KMS-11 (cell line): Measurements from ENCODE around the gene AATF.

Experiments used
- H2AFZ ChIP-seq: fragments of 200-600 bp; sonication (generic); 2 replicates; pipeline ENCODE4 v1.6.1; 2016; ENCODE audit warnings: antibody characterized with exemption, mixed run types, low read depth
- H3K27ac ChIP-seq: fragments of 200-600 bp; sonication (generic); 2 replicates; pipeline ENCODE4 v1.6.1; 2016; ENCODE audit warnings: mild to moderate bottlenecking, mixed run types
- H3K27me3 ChIP-seq: fragments of 200-600 bp; sonication (generic); 2 replicates; pipeline ENCODE4 v1.6.1; 2017; ENCODE audit warnings: mild to moderate bottlenecking, low read depth, mixed run types, moderate library complexity; ENCODE audit not compliant: insufficient read depth
- H3K36me3 ChIP-seq: fragments of 200-600 bp; sonication (generic); 2 replicates; pipeline ENCODE4 v1.6.1; 2017; ENCODE audit warnings: mild to moderate bottlenecking, mixed run types; ENCODE audit not compliant: insufficient read depth
- H3K4me1 ChIP-seq: fragments of 200-600 bp; sonication (generic); 2 replicates; pipeline ENCODE4 v1.6.1; 2016; ENCODE audit warnings: mild to moderate bottlenecking, low read depth, mixed run types; ENCODE audit not compliant: poor library complexity, severe bottlenecking
- H3K4me2 ChIP-seq: fragments of 200-600 bp; sonication (generic); 2 replicates; pipeline ENCODE4 v1.7.0; 2016; ENCODE audit warnings: mild to moderate bottlenecking, mixed run types
- H3K4me3 ChIP-seq: fragments of 200-600 bp; sonication (generic); IDR thresholded peaks from 2 replicates; pipeline ENCODE4 v1.6.1; 2017; ENCODE audit warnings: low read depth, low read length, mixed read lengths; ENCODE audit not compliant: insufficient read depth
- H3K79me2 ChIP-seq: fragments of 200-600 bp; sonication (generic); 2 replicates; pipeline ENCODE4 v1.6.1; 2016; ENCODE audit warnings: low read depth, mixed run types; ENCODE audit not compliant: insufficient read depth
- H3K9ac ChIP-seq: fragments of 200-600 bp; sonication (generic); 2 replicates; pipeline ENCODE4 v1.6.1; 2016; ENCODE audit warnings: mild to moderate bottlenecking, mixed run types
- H4K20me1 ChIP-seq: fragments of 200-600 bp; sonication (generic); 2 replicates; pipeline ENCODE4 v1.6.1; 2016; ENCODE audit warnings: mild to moderate bottlenecking, mixed run types; ENCODE audit not compliant: insufficient read depth
- CTCF ChIP-seq: fragments of 200-600 bp; sonication (generic); conservative IDR thresholded peaks from 2 replicates; pipeline ENCODE4 v1.6.1; 2017; ENCODE audit warnings: low read depth, mild to moderate bottlenecking, antibody characterized with exemption, low read length, moderate library complexity, mixed read lengths

Gene AATF

GRCh38 chr17:37059493-37059892 is 110.7 kb downstream of the AATF start:
- no peak overlapping the region for H3K9ac ChIP-seq

GRCh38 chr17:37060094-37060493 is 111.3 kb downstream of the AATF start:
- Histone ChIP-seq H3K27me3 (no peaks in the 10 kb centered on the region), H3K9ac (no peak overlapping the region), H3K79me2 (no peaks in the 10 kb centered on the region), H4K20me1 (no peaks in the 10 kb centered on the region), H3K4me3 (no peak overlapping the region), H2AFZ (no peak overlapping the region), H3K4me1 (no peaks in the 10 kb centered on the region), H3K4me2 (no peak overlapping the region), H3K36me3 (no peaks in the 10 kb centered on the region), H3K27ac (no peak overlapping the region)
- TF ChIP-seq CTCF = no peak

More at GRCh38 chr17:37059493-37059892, 110.7 kb downstream of the AATF start:
- no peaks in the 10 kb centered on the region for H4K20me1 ChIP-seq
- no peak overlapping the region for H2AFZ ChIP-seq
- H3K27ac ChIP-seq = no peak overlapping the region
- no peaks in the 10 kb centered on the region for H3K4me1 ChIP-seq
- TF ChIP-seq CTCF = no peak
- H3K4me3 ChIP-seq = no peak overlapping the region
- H3K4me2 ChIP-seq = no peak overlapping the region
- H3K36me3 ChIP-seq = no peaks in the 10 kb centered on the region
- H3K79me2 ChIP-seq = no peaks in the 10 kb centered on the region
- no peaks in the 10 kb centered on the region for H3K27me3 ChIP-seq

- Histone ChIP-seq H3K4me1 (no peaks in the 10 kb centered on the region), H2AFZ (no peak overlapping the region), H3K79me2 (no peaks in the 10 kb centered on the region), H3K9ac (no peak overlapping the region), H3K27me3 (no peaks in the 10 kb centered on the region), H3K4me2 (no peak overlapping the region), H3K4me3 (no peak overlapping the region), H4K20me1 (no peaks in the 10 kb centered on the region), H3K27ac (no peak overlapping the region), H3K36me3 (no peaks in the 10 kb centered on the region)
- TF ChIP-seq CTCF = no peak
Observed at GRCh38 chr17:37060928-37061327, 112.2 kb downstream of the AATF start.

GRCh38 chr17:37062021-37062420 is 113.3 kb downstream of the AATF start:
- no peaks in the 10 kb centered on the region for H3K4me1 ChIP-seq
- no peak overlapping the region for H2AFZ ChIP-seq
- no peaks in the 10 kb centered on the region for H3K79me2 ChIP-seq
- H3K4me2 ChIP-seq = no peak overlapping the region
- H3K27ac ChIP-seq = no peak overlapping the region
- no peaks in the 10 kb centered on the region for H3K36me3 ChIP-seq
- no peak for TF ChIP-seq CTCF
- H3K27me3 ChIP-seq = no peaks in the 10 kb centered on the region
- H3K9ac ChIP-seq = no peak overlapping the region
- H4K20me1 ChIP-seq = no peaks in the 10 kb centered on the region
- H3K4me3 ChIP-seq = no peak overlapping the region
